NB4 (cell line): ENCODE results near the gene ABT1.

Experiments used
- DNase-seq: peaks from one replicate; pipeline ENCODE4 v3.0.0; 2010; ENCODE audit warnings: low read depth
- H3K4me3 ChIP-seq: one replicate; pipeline ENCODE4 v1.5.1; 2011; ENCODE audit warnings: mild to moderate bottlenecking, low read depth, low read length, moderate library complexity
- CTCF ChIP-seq: IDR thresholded peaks from one replicate; pipeline ENCODE4 v1.5.1; 2012; ENCODE audit warnings: low read depth, low read length
- MYC ChIP-seq: IDR thresholded peaks from 2 replicates; pipeline ENCODE4 v1.6.1; 2011; ENCODE audit warnings: low read depth, low read length
- POLR2A ChIP-seq: IDR thresholded peaks from 2 replicates; pipeline ENCODE4 v1.6.1; 2011; ENCODE audit warnings: mild to moderate bottlenecking; ENCODE audit not compliant: insufficient read length; ENCODE audit errors: extremely low read depth
- TF ChIP-seq, protein P1 (sequence below): IDR thresholded peaks from 2 replicates; pipeline ENCODE4 v1.6.1; 2011; ENCODE audit warnings: low read depth, low read length

The ABT1 gene

GRCh38 chr6:26598267-26598666, 1.5 kb downstream of the ABT1 start:
- TF ChIP-seq POLR2A (no peak), CTCF (no peak), MYC (no peak)
- TF ChIP-seq, protein P1, sequence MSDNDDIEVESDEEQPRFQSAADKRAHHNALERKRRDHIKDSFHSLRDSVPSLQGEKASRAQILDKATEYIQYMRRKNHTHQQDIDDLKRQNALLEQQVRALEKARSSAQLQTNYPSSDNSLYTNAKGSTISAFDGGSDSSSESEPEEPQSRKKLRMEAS = no peak
- peak overlapping the region; percentile 97 for H3K4me3 ChIP-seq
- no peak for DNase-seq

DNA sequence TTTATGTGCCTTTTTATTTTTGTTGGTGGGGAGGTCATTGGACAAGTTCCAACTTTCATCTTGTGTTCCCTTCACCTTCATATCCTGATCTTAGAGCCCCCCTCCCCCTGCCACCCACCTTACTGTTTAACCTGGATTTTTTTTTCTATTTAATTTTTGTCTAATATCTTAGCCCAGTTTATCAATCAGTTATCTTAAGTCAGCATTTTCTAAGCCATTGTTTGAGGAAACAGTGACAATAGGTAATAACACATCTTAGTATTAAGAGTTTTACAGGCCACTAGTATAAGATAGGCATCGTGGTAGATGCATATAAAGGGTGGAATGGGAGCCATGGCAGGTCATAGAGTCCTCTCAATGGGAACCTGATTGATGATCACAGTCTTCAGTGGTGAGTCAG, 2.4 kb downstream of the ABT1 start:
- H3K4me3 ChIP-seq = no peak overlapping the region
- no peak for DNase-seq
- no peak for TF ChIP-seq MYC

- TF ChIP-seq MYC = no peak
- TF ChIP-seq, protein P1 = no peak
- no peak for TF ChIP-seq CTCF
- TF ChIP-seq POLR2A = no peak
- DNase-seq = no peak
- H3K4me3 ChIP-seq = no peak overlapping the region
These were observed 2.8 kb downstream of the ABT1 start for GRCh38 chr6:26599591-26599990.

GRCh38 chr6:26600759-26601158, 4.0 kb downstream of the ABT1 start:
- TF ChIP-seq CTCF = no peak
- TF ChIP-seq, protein P1 = no peak
- no peak for TF ChIP-seq MYC
- no peak for TF ChIP-seq POLR2A
- DNase-seq = no peak
- H3K4me3 ChIP-seq = no peak overlapping the region

DNA sequence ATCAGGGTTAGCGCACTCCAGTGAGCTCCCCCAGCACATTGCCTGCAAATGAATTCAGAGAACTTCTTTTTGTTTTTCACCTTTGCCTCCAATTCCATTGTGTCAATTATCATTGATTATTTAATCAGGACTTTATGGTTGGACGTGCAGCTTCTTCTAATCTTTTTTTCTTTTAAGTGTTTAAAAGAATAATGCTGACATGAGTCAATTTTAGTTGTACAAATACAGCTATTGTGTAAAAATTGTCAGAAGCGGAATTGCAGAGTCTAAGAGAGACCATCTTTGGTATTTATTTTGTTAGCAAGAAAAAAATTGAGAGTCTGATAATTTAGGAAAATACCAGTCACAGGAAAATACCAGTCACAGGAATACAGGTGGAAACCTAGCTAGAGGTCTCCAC, 5.5 kb downstream of the ABT1 start:
- H3K4me3 ChIP-seq = no peak overlapping the region
- TF ChIP-seq CTCF (no peak), POLR2A (no peak), MYC (no peak)
- TF ChIP-seq, protein P1 = no peak

GRCh38 chr6:26604026-26604425, 7.3 kb downstream of the ABT1 start:
- no peak for DNase-seq
- H3K4me3 ChIP-seq = no peak overlapping the region
- TF ChIP-seq POLR2A (no peak), CTCF (no peak), MYC (no peak)
- TF ChIP-seq, protein P1 = no peak

More for the DNA sequence above, 5.5 kb downstream of the ABT1 start:
- no peak for DNase-seq
